ENCODE data around the gene VASH1. TPM values are rescaled to one million over a fixed set of nuclear protein-coding genes. Genes with fewer than 3 reads are reported as not detected.

The VASH1 gene
- total RNA-seq, 4 donors from 2014 or later = 1.9 to 7.5 (median 3.6) TPM

DNA sequence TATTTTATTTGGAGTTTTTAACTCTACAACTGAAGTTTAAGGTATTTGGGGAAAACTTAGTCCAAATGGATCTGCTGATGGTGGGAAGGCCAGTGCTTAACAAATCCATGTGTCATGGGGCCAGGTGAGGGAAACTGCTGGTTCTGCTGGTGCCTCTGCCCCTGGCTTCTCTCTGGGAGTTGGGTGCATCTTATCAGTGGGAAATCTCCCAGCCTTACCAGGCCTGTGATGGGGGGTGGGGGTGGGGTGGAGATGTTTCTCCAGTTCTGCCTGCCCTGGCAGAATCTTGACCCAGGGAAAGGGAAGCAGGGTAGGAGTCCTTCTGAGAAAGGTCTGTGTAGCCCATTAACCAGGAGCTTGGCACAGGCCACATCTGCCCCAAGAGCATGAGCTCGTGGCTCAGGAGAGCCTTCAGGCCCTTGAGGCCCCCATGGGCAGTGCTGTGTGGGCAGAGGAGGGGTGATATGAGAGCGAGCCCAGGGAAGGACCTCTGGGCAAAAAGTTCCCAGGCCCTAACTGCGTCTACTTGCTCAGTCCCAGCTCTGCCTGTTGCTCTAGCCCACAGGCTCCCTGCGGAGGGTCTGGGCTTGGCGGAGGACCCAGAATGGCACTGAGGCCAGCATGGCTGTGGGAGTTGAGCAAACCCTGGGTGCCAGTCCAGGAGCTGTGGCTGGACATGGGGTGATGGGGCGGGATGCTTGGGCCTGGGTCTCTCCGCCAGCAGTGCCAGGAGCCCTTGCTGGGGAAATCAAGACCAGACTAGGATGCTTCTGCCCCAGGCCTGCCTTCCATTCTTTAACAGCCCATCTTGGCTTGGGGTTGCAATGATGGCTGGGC lies 18.2 kb downstream of the VASH1 start:
- intact Hi-C loops (cut with DNase I; ENCODE audit: low total_unique reads) = loop anchor here (10.0 kb wide), 1 partner anchor 65 kb away; no protein-coding TSS in a partner anchor
- in situ Hi-C loops (cut with MboI; ENCODE audit: low pct_ligation_motif_present in 1 of 4, low pct_unique_long_range_greater_than_20kb in 1 of 4, low sequenced_read_pairs in 3 of 4) = loop anchor here in 2 of 4 donors (10.0 kb wide), 1 partner anchor 65 kb away; no protein-coding TSS in a partner anchor
- Histone ChIP-seq H3K27ac (no peak overlapping the region), H3K4me3 (no peak overlapping the region), H3K4me1 (peaks cover 0 to 8% (median 0%) of the 10 kb centered on the region in 4 donors), H3K27me3 (no peaks in the 10 kb centered on the region), H3K36me3 (no peaks in the 10 kb centered on the region), H3K9me3 (no peaks in the 10 kb centered on the region)
- no peak for DNase-seq
- TF ChIP-seq POLR2A (IDR thresholded peaks at IDR 0.05) = no peak
- TF ChIP-seq EP300 (IDR thresholded peaks at IDR 0.05; ENCODE audit: low read depth) = no peak
- 90% methylated on average over 6 of the region's 7 CpGs; no CpG with 5 or more reads in 1 of the 2 donors for WGBS, 2 donors (ENCODE audit: low coverage in 1 of 2)

DNA sequence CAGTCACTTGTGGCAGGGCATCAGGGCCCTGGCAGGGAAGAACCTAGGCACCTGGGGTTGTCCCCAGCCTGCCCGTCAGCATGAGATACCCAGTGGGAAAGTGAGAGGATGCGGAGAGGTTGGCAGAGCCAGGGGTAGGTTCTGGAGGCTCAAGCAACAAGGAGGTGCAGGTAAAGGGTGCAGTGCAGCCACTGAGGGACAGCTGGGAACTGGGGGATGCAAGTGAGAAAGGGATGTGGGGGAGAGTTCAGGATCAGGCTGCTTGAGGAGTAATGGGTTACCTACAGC lies 18.7 kb downstream of the VASH1 start:
- no peak overlapping the region for H3K4me3 ChIP-seq
- 97% methylated on average over 2 of the region's 2 CpGs; no CpG with 5 or more reads in 1 of the 2 donors for WGBS, 2 donors (ENCODE audit: low coverage in 1 of 2)
- no peak for DNase-seq
- H3K9me3 ChIP-seq = no peaks in the 10 kb centered on the region
- intact Hi-C loops (cut with DNase I; ENCODE audit: low total_unique reads) (loop anchor here (10.0 kb wide), 1 partner anchor 65 kb away; no protein-coding TSS in a partner anchor), in situ Hi-C loops (cut with MboI; ENCODE audit: low pct_ligation_motif_present in 1 of 4, low pct_unique_long_range_greater_than_20kb in 1 of 4, low sequenced_read_pairs in 3 of 4) (loop anchor here in 2 of 4 donors (10.0 kb wide), 1 partner anchor 65 kb away; no protein-coding TSS in a partner anchor)
- TF ChIP-seq EP300 (IDR thresholded peaks at IDR 0.05; ENCODE audit: low read depth) (no peak), POLR2AphosphoS5 (IDR thresholded peaks at IDR 0.05) (no peak), CTCF (IDR thresholded peaks at IDR 0.05) (no peak), POLR2A (IDR thresholded peaks at IDR 0.05) (no peak)
- no peak overlapping the region for H3K27ac ChIP-seq
- H3K36me3 ChIP-seq = no peaks in the 10 kb centered on the region
- peaks cover 0 to 8% (median 0%) of the 10 kb centered on the region in 4 donors for H3K4me1 ChIP-seq
- H3K27me3 ChIP-seq = no peaks in the 10 kb centered on the region

GRCh38 chr14:76780360-76780759 lies 19.1 kb downstream of the VASH1 start:
- in situ Hi-C loops (cut with MboI; ENCODE audit: low pct_ligation_motif_present in 1 of 4, low pct_unique_long_range_greater_than_20kb in 1 of 4, low sequenced_read_pairs in 3 of 4) = loop anchor here in 2 of 4 donors (10.0 kb wide), 1 partner anchor 66 kb away; no protein-coding TSS in a partner anchor
- Histone ChIP-seq H3K9me3 (no peaks in the 10 kb centered on the region), H3K27me3 (no peaks in the 10 kb centered on the region), H3K4me1 (peaks cover 0 to 8% (median 0%) of the 10 kb centered on the region in 4 donors), H3K27ac (no peak overlapping the region), H3K4me3 (no peak overlapping the region), H3K36me3 (no peaks in the 10 kb centered on the region)
- DNase-seq = no peak
- intact Hi-C loops (cut with DNase I; ENCODE audit: low total_unique reads) = loop anchor here (10.0 kb wide), 1 partner anchor 66 kb away; no protein-coding TSS in a partner anchor
- TF ChIP-seq POLR2AphosphoS5 (IDR thresholded peaks at IDR 0.05) = no peak
- no peak for TF ChIP-seq CTCF (IDR thresholded peaks at IDR 0.05)
- no peak for TF ChIP-seq EP300 (IDR thresholded peaks at IDR 0.05; ENCODE audit: low read depth)
- TF ChIP-seq POLR2A (IDR thresholded peaks at IDR 0.05) = no peak
- WGBS, 2 donors (ENCODE audit: low coverage in 1 of 2) = 53 to 72% methylated on average over 5 of the region's 5 CpGs

DNA sequence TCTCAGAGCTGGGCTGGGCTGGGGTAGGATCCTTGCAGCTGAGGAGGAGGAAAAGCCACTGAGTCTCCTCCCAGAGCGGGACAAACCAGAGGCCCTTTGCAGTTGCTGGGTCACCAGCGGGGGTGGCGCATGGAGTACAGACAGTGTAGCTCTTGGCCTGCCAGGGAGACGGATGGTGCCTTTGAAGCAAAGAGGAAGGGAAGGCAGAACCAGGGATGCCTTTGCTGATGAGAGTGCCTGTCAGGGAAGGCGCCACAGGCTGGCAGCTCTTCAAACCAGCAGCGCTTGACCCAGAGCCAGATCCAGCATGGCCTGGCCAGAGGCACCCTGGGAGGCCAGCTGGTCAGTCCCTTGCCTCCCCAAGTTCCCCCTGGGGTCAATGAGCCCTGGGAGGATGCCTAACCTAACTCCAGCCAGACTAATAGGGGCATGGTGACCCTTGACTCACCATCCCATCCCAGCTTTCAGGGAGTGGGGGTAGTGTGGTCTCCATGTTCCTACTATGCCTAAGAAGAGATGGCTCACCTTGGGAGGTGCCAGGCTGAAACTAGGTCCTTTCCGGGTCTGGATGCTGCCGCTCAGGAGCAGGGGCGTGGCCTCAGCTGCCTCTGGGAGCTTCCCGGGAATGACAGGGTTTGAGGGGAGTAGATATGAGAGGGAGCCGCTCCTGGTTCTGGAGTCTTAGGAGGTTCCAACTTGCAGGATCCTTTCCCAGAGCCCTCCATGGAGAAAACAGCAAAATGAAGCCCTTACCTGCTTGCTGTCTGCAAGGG lies 19.8 kb downstream of the VASH1 start:
- H3K4me3 ChIP-seq = no peak overlapping the region
- H3K36me3 ChIP-seq = no peaks in the 10 kb centered on the region
- H3K27ac ChIP-seq = no peak overlapping the region
- intact Hi-C loops (cut with DNase I; ENCODE audit: low total_unique reads) (loop anchor here (10.0 kb wide), 1 partner anchor 66 kb away; no protein-coding TSS in a partner anchor), in situ Hi-C loops (cut with MboI; ENCODE audit: low pct_ligation_motif_present in 1 of 4, low pct_unique_long_range_greater_than_20kb in 1 of 4, low sequenced_read_pairs in 3 of 4) (loop anchor here in 2 of 4 donors (10.0 kb wide), 1 partner anchor 66 kb away; no protein-coding TSS in a partner anchor)
- WGBS, 2 donors (ENCODE audit: low coverage in 1 of 2) = 61 to 92% methylated on average over 3 to 11 of the region's 11 CpGs
- no peaks in the 10 kb centered on the region for H3K9me3 ChIP-seq
- TF ChIP-seq POLR2A (IDR thresholded peaks at IDR 0.05) = no peak
- no peak for TF ChIP-seq EP300 (IDR thresholded peaks at IDR 0.05; ENCODE audit: low read depth)
- no peak for TF ChIP-seq POLR2AphosphoS5 (IDR thresholded peaks at IDR 0.05)
- TF ChIP-seq CTCF (IDR thresholded peaks at IDR 0.05) = no peak
- no peaks in the 10 kb centered on the region for H3K27me3 ChIP-seq
- DNase-seq = no peak
- H3K4me1 ChIP-seq = peaks cover 0 to 8% (median 0%) of the 10 kb centered on the region in 4 donors
